Rectal smooth muscle tissue (tissue), 1 donor: Measurements from ENCODE around the gene EVL.
"Not testable (repeated sequence)": the region's sequence is repeated elsewhere in the genome, so short reads cannot be mapped to it uniquely, and the experiment has no call there.

Experiments used
- H3K27ac ChIP-seq: one replicate; pipeline ENCODE4 v1.7.0; 2013; ENCODE audit warnings: low read depth, low read length, inconsistent platforms
- H3K27me3 ChIP-seq: one replicate; pipeline ENCODE4 v1.7.0; 2013; ENCODE audit warnings: low read length; ENCODE audit not compliant: control insufficient read depth, insufficient read depth
- H3K36me3 ChIP-seq: one replicate; pipeline ENCODE4 v1.7.0; 2013; ENCODE audit warnings: low read length; ENCODE audit not compliant: control insufficient read depth, insufficient read depth
- H3K4me1 ChIP-seq: one replicate; pipeline ENCODE4 v1.7.0; 2013; ENCODE audit warnings: low read length; ENCODE audit not compliant: control insufficient read depth, insufficient read depth
- H3K4me3 ChIP-seq: one replicate; pipeline ENCODE4 v1.7.0; 2013; ENCODE audit warnings: low read length
- H3K9ac ChIP-seq: one replicate; pipeline ENCODE4 v1.7.0; 2013; ENCODE audit warnings: low read length

EVL gene

DNA sequence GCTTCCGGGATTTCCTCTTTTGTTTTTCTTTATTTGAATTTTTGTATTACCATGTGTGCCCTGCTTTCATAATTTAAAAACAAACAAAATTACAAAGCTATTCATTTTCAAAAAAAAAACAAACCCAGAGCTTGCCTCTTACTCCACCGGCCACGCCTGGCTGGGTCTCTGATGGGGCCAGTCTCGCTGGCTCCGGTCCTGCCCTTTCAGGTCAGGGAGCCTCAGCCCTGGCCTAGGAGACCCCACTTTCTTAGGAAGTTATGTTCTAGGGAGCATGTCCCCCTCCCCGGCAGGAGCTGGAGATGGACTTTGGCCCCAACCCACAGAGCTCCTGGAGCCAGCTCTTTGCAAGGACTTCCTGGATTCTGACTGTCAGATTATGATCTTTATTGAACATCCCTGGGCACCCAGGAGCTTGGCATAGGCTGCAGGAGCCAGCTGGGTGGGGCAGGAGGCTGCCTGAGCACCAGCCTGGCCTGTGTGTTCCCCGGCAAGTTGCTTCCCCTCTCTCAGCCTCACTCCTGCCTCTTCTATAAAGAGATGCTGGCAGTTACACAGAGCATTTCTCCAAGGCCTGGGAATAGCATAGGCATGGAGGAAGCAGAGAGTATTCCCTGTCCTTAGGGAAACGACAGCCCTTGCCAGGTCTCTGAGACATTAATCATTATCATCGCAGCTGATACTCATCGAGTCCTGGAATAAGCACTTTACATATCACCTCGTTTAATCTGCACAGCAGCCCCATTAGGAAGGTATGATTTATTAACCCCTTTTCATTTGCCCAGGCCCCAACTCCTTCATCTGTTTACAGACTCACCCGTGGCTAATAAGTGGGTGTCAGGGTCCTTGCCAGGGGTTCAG, 90.8 kb downstream of the EVL start:
- Histone ChIP-seq H3K4me1 (no peaks in the 10 kb centered on the region), H3K4me3 (no peak overlapping the region), H3K9ac (no peak overlapping the region)

DNA sequence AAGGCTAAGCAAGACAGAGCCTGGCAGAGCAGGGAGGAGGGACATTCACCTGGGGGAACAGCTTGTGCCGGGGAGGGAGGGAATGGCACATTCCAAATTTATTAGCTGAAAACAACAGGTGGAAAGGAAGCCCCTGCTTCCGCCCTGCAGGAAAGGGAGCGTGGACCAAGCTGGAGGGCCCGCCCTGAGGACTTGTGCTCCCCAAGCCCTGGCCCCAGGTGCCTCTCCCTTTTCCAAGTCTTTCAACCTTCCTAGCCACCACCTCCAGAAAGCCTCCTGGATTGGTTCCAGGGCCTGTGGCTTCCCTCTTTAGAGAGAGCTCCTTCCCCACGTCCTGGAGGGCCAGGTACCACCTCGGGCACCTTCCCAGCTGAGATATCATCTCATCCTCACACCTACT, 91.6 kb downstream of the EVL start:
- no peak overlapping the region for H3K4me3 ChIP-seq
- no peaks in the 10 kb centered on the region for H3K4me1 ChIP-seq
- no peaks in the 10 kb centered on the region for H3K36me3 ChIP-seq
- H3K27ac ChIP-seq, result no peak overlapping the region
- H3K9ac ChIP-seq, result no peak overlapping the region
- peaks cover 6% of the 10 kb centered on the region for H3K27me3 ChIP-seq

More for the DNA sequence above, 90.8 kb downstream of the EVL start:
- H3K27me3 ChIP-seq, result peaks cover 6% of the 10 kb centered on the region
- no peak overlapping the region for H3K27ac ChIP-seq
- no peaks in the 10 kb centered on the region for H3K36me3 ChIP-seq

- not testable (repeated sequence) for H3K27me3 ChIP-seq, H3K4me1 ChIP-seq, H3K4me3 ChIP-seq, H3K9ac ChIP-seq, H3K27ac ChIP-seq, H3K36me3 ChIP-seq
Observed at GRCh38 chr14:100157548-100158232, 92.5 kb downstream of the EVL start.

DNA sequence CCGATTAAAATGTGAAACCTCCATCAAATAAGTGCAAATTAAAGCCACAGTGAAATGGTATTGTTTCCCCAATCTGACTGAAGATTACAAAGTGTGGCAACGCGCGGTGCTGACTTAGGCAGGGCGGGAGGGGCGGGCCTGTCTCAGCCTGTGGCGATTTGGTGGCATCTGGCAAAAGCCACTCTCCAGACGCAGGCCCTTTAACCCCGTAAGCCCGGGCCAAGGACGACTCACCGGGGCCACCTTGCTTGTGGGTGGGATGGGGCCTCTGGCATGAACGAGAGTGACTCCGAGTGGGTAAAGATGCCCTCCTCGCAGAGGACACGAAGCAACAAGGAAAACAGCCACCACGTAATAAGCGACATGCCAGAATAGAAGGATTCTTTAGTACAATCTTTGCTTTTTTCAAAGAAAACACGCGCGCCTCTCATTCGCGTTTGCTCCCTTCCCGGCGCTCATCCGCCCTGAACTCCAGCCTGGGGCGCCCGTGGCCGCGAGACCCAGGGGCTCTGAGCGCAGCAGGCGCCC, 93.4 kb downstream of the EVL start:
- H3K4me3 ChIP-seq, result peak overlapping the region; percentile 59
- H3K36me3 ChIP-seq, result no peaks in the 10 kb centered on the region
- H3K27ac ChIP-seq, result no peak overlapping the region
- no peaks in the 10 kb centered on the region for H3K4me1 ChIP-seq
- peaks cover 6% of the 10 kb centered on the region for H3K27me3 ChIP-seq
- H3K9ac ChIP-seq, result no peak overlapping the region

- H3K9ac ChIP-seq, result no peak within 1 kb of the TSS
- no peak within 1 kb of the TSS for H3K27ac ChIP-seq
- peaks cover 6% of the 10 kb centered on the region for H3K27me3 ChIP-seq
- no peaks in the 10 kb centered on the region for H3K36me3 ChIP-seq
- no peaks in the 10 kb centered on the region for H3K4me1 ChIP-seq
- peak within 1 kb of the TSS; percentile 59 for H3K4me3 ChIP-seq
Observed at GRCh38 chr14:100159094-100159864, 94.1 kb downstream of the EVL start, which contains the start of gene DEGS2. Gene DEGS2 (minus strand): TSS chr14:100159645. CDS start chr14:100159587, 58 bp downstream.

GRCh38 chr14:100159865-100160533, 94.8 kb downstream of the EVL start:
- Histone ChIP-seq H3K4me3 (peak overlapping the region; percentile 27), H3K4me1 (no peaks in the 10 kb centered on the region), H3K27ac (no peak overlapping the region), H3K27me3 (peaks cover 6% of the 10 kb centered on the region), H3K36me3 (no peaks in the 10 kb centered on the region), H3K9ac (no peak overlapping the region)

GRCh38 chr14:100160534-100160916, 95.3 kb downstream of the EVL start:
- no peak overlapping the region for H3K27ac ChIP-seq
- no peaks in the 10 kb centered on the region for H3K4me1 ChIP-seq
- no peak overlapping the region for H3K9ac ChIP-seq
- H3K36me3 ChIP-seq, result no peaks in the 10 kb centered on the region
- peaks cover 6% of the 10 kb centered on the region for H3K27me3 ChIP-seq
- H3K4me3 ChIP-seq, result no peak overlapping the region

DNA sequence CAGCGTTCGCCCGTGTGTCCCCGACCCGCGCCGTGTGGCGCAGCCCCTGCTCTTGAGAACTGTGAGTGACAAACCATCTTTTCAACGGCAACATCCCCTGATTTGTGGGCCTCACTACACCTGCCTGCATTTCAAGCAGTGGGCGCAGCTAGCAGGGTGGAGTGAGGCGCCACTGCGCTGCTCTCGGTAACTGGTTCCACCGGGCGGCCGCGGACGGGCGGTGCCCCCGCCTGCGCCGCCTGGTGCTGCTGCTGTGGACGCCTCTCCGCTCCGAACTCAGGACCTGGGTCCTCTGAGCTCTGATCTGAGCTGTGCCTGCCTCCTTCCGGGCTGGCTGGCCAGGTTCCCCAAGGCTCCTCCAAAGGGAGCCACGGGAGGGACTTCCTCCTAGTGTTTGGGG, 100.2 kb downstream of the EVL start:
- H3K27me3 ChIP-seq, result peaks cover under 1% of the 10 kb centered on the region
- H3K4me1 ChIP-seq, result peaks cover 4% of the 10 kb centered on the region
- no peak overlapping the region for H3K9ac ChIP-seq
- H3K36me3 ChIP-seq, result no peaks in the 10 kb centered on the region
- H3K4me3 ChIP-seq, result peak overlapping the region; percentile 21
- no peak overlapping the region for H3K27ac ChIP-seq

DNA sequence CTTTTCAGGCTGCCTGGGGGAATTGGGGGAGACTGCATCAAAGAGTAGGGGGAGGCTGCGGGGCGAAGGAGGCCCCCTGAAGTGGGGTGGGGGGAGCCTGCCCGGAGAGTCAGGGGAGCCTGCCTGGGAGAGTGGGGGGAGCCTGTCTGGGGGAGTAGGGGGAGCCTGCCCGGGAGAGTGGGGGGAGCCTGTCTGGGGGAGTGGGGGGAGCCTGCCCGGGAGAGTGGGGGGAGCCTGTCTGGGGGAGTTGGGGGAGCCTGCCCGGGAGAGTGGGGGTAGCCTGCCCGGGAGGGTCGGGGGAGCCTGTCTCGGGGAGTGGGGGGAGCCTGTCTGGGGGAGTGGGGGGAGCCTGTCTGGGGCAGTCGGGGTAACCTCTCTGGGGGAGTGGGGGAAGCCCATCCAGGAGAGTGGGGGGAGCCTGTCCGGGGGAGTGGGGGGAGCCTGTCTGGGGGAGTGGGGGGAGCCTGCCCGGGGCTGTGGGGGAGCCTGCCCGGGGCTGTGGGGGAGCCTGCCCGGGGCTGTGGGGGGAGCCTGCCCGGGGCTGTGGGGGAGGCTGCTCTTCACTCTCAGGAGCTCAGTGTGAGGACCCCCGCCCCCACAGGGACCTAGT, 100.7 kb downstream of the EVL start:
- Histone ChIP-seq H3K4me1 (peaks cover 4% of the 10 kb centered on the region), H3K36me3 (no peaks in the 10 kb centered on the region), H3K9ac (no peak overlapping the region), H3K27ac (no peak overlapping the region), H3K27me3 (no peaks in the 10 kb centered on the region), H3K4me3 (peak overlapping the region; percentile 63)

DNA sequence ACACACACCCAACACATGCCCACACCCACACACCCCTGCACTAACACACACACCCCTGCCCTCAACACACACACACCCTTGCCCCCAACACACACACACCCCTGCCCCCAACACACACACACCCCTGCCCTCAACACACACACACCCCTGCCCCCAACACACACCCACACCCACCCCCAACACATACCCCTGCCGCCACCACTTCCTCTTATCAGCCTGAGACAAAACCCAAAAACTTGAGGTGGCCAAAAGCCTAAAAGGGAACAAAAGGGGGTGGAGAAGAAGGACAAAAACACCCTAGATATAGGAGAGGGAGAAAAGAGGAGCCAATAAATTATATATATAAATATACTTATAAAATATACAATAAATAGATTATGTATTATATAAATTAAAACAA, 103.3 kb downstream of the EVL start:
- no peak overlapping the region for H3K4me3 ChIP-seq
- no peak overlapping the region for H3K9ac ChIP-seq
- H3K27me3 ChIP-seq, result no peaks in the 10 kb centered on the region
- no peaks in the 10 kb centered on the region for H3K36me3 ChIP-seq
- peaks cover 4% of the 10 kb centered on the region for H3K4me1 ChIP-seq
- no peak overlapping the region for H3K27ac ChIP-seq

GRCh38 chr14:100170880-100171279, 105.7 kb downstream of the EVL start:
- H3K27ac ChIP-seq, result no peak overlapping the region
- no peak overlapping the region for H3K9ac ChIP-seq
- no peaks in the 10 kb centered on the region for H3K27me3 ChIP-seq
- peaks cover 4% of the 10 kb centered on the region for H3K4me1 ChIP-seq
- no peaks in the 10 kb centered on the region for H3K36me3 ChIP-seq
- H3K4me3 ChIP-seq, result no peak overlapping the region
